PC-3 (cell line): ENCODE results near the gene EVC. TPM values are rescaled to one million over a fixed set of nuclear protein-coding genes. Genes with fewer than 3 reads are reported as not detected.

Experiments used
- ATAC-seq: fragments of 200-7000 bp; cut with Tn5 transposase; 2 replicates; pipeline ENCODE4 v1.9.1; 2020; ENCODE audit warnings: mild to moderate bottlenecking, moderate library complexity
- BruUV-seq: library from RNA; stranded (reverse); fragments of 400-500 nt; replicated peaks from 2 replicates; lab custom pipeline; 2021; lab: Mats Ljungman, UMichigan
- CTCF ChIA-PET: fragments of 300-600 bp; sonication (Branson Sonifier 250); formaldehyde crosslinking; loops from one replicate; lab custom pipeline; 2022; ENCODE audit warnings: antibody characterized with exemption; lab: Charles Lee
- POLR2A ChIA-PET: fragments of 300-600 bp; sonication (Branson Sonifier 250); formaldehyde crosslinking; loops from one replicate; lab custom pipeline; 2022; ENCODE audit warnings: antibody characterized with exemption; ENCODE audit not compliant: unreplicated experiment; lab: Charles Lee
- DNase-seq: peaks from one replicate; pipeline ENCODE4 v3.0.0-alpha.2; 2015
- H2AFZ ChIP-seq: fragments of 300-600 bp; sonication (generic); 2 replicates; pipeline ENCODE4 v1.6.0; 2016; ENCODE audit warnings: antibody characterized with exemption, low read length
- H3F3A ChIP-seq: fragments of 300-600 bp; sonication (generic); one replicate; pipeline ENCODE4 v1.6.0; 2017; ENCODE audit warnings: antibody characterized with exemption, low read length, control low read depth, mild to moderate bottlenecking; ENCODE audit not compliant: unreplicated experiment
- H3K27ac ChIP-seq: fragments of 300-600 bp; sonication (generic); 2 replicates; pipeline ENCODE4 v1.5.1; 2016; ENCODE audit warnings: mild to moderate bottlenecking, low read length
- H3K27me3 ChIP-seq: fragments of 300-600 bp; sonication (generic); 2 replicates; pipeline ENCODE4 v1.6.1; 2016; ENCODE audit warnings: low read length, mixed read lengths
- H3K36me3 ChIP-seq: fragments of 300-600 bp; sonication (generic); 2 replicates; pipeline ENCODE4 v1.6.1; 2016; ENCODE audit warnings: low read depth, mixed run types, low read length, mixed read lengths
- H3K4me1 ChIP-seq: fragments of 300-600 bp; sonication (generic); 2 replicates; pipeline ENCODE4 v1.5.1; 2016; ENCODE audit warnings: low read length; ENCODE audit not compliant: insufficient read depth
- H3K4me2 ChIP-seq: fragments of 300-600 bp; sonication (generic); 2 replicates; pipeline ENCODE4 v1.6.0; 2016; ENCODE audit warnings: low read length
- H3K4me3 ChIP-seq: fragments of 300-600 bp; sonication (generic); 2 replicates; pipeline ENCODE4 v1.5.1; 2016; ENCODE audit warnings: mild to moderate bottlenecking, low read length, mixed read lengths
- H3K79me2 ChIP-seq: fragments of 300-600 bp; sonication (generic); 2 replicates; pipeline ENCODE4 v1.6.1; 2017; ENCODE audit warnings: low read length, mixed read lengths
- H3K9ac ChIP-seq: fragments of 300-600 bp; sonication (generic); 2 replicates; pipeline ENCODE4 v1.6.0; 2016; ENCODE audit warnings: mild to moderate bottlenecking, low read length
- H3K9me2 ChIP-seq: fragments of 300-600 bp; sonication (generic); replicated peaks from 2 replicates; pipeline ENCODE4 v1.6.1; 2016; ENCODE audit warnings: mixed run types, low read length, mixed read lengths
- H3K9me3 ChIP-seq: fragments of 300-600 bp; sonication (generic); 2 replicates; pipeline ENCODE4 v1.6.1; 2016; ENCODE audit warnings: low read length, mixed read lengths
- H4K20me1 ChIP-seq: fragments of 300-600 bp; sonication (generic); 2 replicates; pipeline ENCODE4 v1.6.1; 2016; ENCODE audit warnings: low read length, mixed read lengths
- CTCF ChIP-seq: fragments of 300-600 bp; sonication (generic); conservative IDR thresholded peaks from 2 replicates; pipeline ENCODE4 v1.5.1; 2017; ENCODE audit warnings: antibody characterized with exemption, low read depth, mild to moderate bottlenecking, low read length
- EZH2 ChIP-seq: fragments of 300-600 bp; sonication (generic); IDR thresholded peaks from one replicate; pipeline ENCODE4 v1.6.1; 2017; ENCODE audit warnings: antibody characterized with exemption, mild to moderate bottlenecking, low read length; ENCODE audit not compliant: unreplicated experiment
- EZH2phosphoT487 ChIP-seq: fragments of 300-600 bp; sonication (generic); IDR thresholded peaks from 2 replicates; pipeline ENCODE4 v1.6.1; 2018; ENCODE audit warnings: mild to moderate bottlenecking, antibody characterized with exemption, low read length, borderline replicate concordance
- intact Hi-C: fragments of 100-400 bp; cut with micrococcal nuclease; formaldehyde crosslinking; loops from 2 replicates; pipeline ENCODE4 v1.9.0; 2023
- total RNA-seq: library from RNA; depleted of rRNA; stranded (reverse); fragments of >200 nt; gene quantifications from 2 replicates; pipeline ENCODE4 v1.2.3, GENCODE V29; 2014

EVC gene
- total RNA-seq, 1 experiment from 2014 or later = 22.7 TPM

- H3K4me3 ChIP-seq = no peak overlapping the region
- TF ChIP-seq EZH2 (no peak), EZH2phosphoT487 (no peak), CTCF (no peak)
- H3K9me2 ChIP-seq = no peaks in the 10 kb centered on the region
- no peak for DNase-seq
- no peaks in the 10 kb centered on the region for H3K4me1 ChIP-seq
- no peaks in the 10 kb centered on the region for H3K9me3 ChIP-seq
- no peaks in the 10 kb centered on the region for H3K27me3 ChIP-seq
- no peak overlapping the region for H3K9ac ChIP-seq
- intact Hi-C loops = no loop called here
- H3K27ac ChIP-seq = no peak overlapping the region
- BruUV-seq = no TSS peak
- H3F3A ChIP-seq = no peaks in the 10 kb centered on the region
- ChIA-PET POLR2A (no interaction called here), CTCF (no interaction called here)
- H4K20me1 ChIP-seq = no peaks in the 10 kb centered on the region
- no peak overlapping the region for H2AFZ ChIP-seq
- H3K36me3 ChIP-seq = no peaks in the 10 kb centered on the region
- H3K4me2 ChIP-seq = no peak overlapping the region
- H3K79me2 ChIP-seq = no peaks in the 10 kb centered on the region
- no peak for ATAC-seq
Observed at GRCh38 chr4:5800496-5800895, 89.5 kb downstream of the EVC start.

GRCh38 chr4:5801696-5802095, 90.7 kb downstream of the EVC start:
- no peaks in the 10 kb centered on the region for H3K36me3 ChIP-seq
- no peak overlapping the region for H3K27ac ChIP-seq
- intact Hi-C loops = no loop called here
- H3K9me3 ChIP-seq = no peaks in the 10 kb centered on the region
- no peak overlapping the region for H3K4me2 ChIP-seq
- no peaks in the 10 kb centered on the region for H4K20me1 ChIP-seq
- no peak for TF ChIP-seq EZH2phosphoT487
- TF ChIP-seq CTCF = no peak
- no peak for TF ChIP-seq EZH2
- no peaks in the 10 kb centered on the region for H3F3A ChIP-seq
- H2AFZ ChIP-seq = no peak overlapping the region
- ChIA-PET POLR2A (no interaction called here), CTCF (no interaction called here)
- no peaks in the 10 kb centered on the region for H3K79me2 ChIP-seq
- BruUV-seq = no TSS peak
- no peak for ATAC-seq
- no peak overlapping the region for H3K4me3 ChIP-seq
- DNase-seq = no peak
- H3K9ac ChIP-seq = no peak overlapping the region
- H3K27me3 ChIP-seq = no peaks in the 10 kb centered on the region
- H3K9me2 ChIP-seq = no peaks in the 10 kb centered on the region
- no peaks in the 10 kb centered on the region for H3K4me1 ChIP-seq

GRCh38 chr4:5802565-5802964, 91.6 kb downstream of the EVC start:
- no TSS peak for BruUV-seq
- Histone ChIP-seq H3K9me2 (no peaks in the 10 kb centered on the region), H3K36me3 (no peaks in the 10 kb centered on the region), H3K79me2 (no peaks in the 10 kb centered on the region), H3K9me3 (no peaks in the 10 kb centered on the region), H3K27me3 (no peaks in the 10 kb centered on the region), H3F3A (no peaks in the 10 kb centered on the region), H3K4me2 (no peak overlapping the region), H3K9ac (no peak overlapping the region), H2AFZ (no peak overlapping the region), H4K20me1 (no peaks in the 10 kb centered on the region), H3K27ac (no peak overlapping the region), H3K4me3 (no peak overlapping the region), H3K4me1 (no peaks in the 10 kb centered on the region)
- no peak for ATAC-seq
- intact Hi-C loops = no loop called here
- no peak for DNase-seq
- CTCF ChIA-PET = no interaction called here
- POLR2A ChIA-PET = no interaction called here
- TF ChIP-seq CTCF (no peak), EZH2phosphoT487 (no peak), EZH2 (no peak)
